ENCODE data around the gene SLC35F6. TPM values are rescaled to one million over a fixed set of nuclear protein-coding genes. Genes with fewer than 3 reads are reported as not detected.

Gene SLC35F6
- total and polyA plus RNA-seq, 4 donors, result 11.4 to 30.7 (median 19.0) TPM

DNA sequence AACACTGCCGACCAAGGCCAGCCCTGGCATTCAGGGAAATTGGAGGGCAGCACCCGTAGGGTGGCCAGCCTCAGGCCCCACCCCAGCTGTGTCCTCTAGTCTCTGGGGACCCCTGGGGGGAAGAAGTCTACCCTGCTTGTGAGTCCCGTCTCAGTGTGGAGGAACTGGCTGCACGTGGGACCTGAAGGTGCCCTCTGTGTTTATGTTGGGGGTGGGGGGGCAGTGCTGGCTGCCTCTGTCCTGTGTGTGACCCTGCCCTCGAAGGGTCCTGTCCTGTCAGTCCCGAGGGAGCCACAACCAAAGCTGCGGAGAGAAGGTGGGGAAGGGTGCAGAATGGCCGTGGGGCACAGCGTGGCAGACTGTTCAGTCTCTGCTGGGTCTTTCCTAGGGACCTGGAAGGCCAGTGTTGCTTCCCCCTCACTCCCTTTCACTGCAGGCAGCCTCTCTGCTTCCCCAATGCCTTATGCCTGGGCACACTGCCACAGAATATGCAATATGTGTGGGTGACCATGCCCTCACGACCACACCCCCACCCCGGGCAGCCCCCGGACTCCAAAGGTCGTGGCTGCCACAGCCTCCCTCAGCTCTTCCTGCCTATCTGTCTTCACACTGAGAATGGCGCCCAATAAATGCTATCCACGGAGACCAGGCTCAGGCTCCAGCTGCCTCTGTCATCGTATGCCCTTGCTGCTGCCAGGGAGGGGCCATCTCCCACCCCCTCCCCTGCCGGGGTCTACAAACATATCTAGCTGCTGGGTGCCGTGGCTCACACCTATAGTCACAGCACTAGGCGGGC lies 33.3 kb upstream of the SLC35F6 start (continued):
- TF ChIP-seq, protein P1, sequence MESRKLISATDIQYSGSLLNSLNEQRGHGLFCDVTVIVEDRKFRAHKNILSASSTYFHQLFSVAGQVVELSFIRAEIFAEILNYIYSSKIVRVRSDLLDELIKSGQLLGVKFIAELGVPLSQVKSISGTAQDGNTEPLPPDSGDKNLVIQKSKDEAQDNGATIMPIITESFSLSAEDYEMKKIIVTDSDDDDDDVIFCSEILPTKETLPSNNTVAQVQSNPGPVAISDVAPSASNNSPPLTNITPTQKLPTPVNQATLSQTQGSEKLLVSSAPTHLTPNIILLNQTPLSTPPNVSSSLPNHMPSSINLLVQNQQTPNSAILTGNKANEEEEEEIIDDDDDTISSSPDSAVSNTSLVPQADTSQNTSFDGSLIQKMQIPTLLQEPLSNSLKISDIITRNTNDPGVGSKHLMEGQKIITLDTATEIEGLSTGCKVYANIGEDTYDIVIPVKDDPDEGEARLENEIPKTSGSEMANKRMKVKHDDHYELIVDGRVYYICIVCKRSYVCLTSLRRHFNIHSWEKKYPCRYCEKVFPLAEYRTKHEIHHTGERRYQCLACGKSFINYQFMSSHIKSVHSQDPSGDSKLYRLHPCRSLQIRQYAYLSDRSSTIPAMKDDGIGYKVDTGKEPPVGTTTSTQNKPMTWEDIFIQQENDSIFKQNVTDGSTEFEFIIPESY (IDR thresholded peaks at IDR 0.05), result no peak

DNA sequence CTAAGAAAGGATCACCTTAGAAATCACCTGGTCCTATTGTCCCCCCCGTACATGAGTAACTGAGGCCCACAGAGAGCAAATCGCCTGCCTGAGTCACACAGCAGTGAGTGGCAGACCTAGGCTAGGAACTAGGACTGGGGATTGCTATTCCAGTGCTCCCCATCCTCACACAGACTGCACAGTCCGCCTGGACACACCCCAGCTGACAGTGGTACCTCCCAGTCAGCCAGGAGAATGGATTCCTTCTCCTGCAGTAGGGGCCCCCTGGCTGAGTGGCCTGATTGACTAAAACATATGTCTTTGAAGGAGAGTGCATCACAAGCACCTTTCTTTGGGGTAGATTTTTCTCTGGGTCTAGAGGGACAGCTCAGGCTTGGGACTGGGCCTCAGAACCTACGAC lies 32.4 kb upstream of the SLC35F6 start:
- Histone ChIP-seq H3K9ac (ENCODE audit: low read depth in 1 of 2, low read length in 2 of 2) (no peak overlapping the region), H3K4me3 (ENCODE audit: low read depth in 1 of 3, low read length in 3 of 3) (no peak overlapping the region), H3K27ac (ENCODE audit: low read depth in 1 of 2, low read length in 2 of 2) (no peak overlapping the region), H3K9me3 (ENCODE audit: control insufficient read depth in 4 of 4, low read length in 3 of 4) (no peaks in the 10 kb centered on the region), H3K27me3 (ENCODE audit: control insufficient read depth in 4 of 4, insufficient read depth in 4 of 4, low read length in 3 of 4) (peaks cover 0 to 3% (median 0%) of the 10 kb centered on the region in 4 donors), H3K4me1 (ENCODE audit: control insufficient read depth in 4 of 4, insufficient read depth in 4 of 4, low read length in 3 of 4) (peaks cover 8 to 13% (median 13%) of the 10 kb centered on the region in 4 donors), H3K36me3 (ENCODE audit: control insufficient read depth in 4 of 4, insufficient read depth in 3 of 4, low read depth in 1 of 4, low read length in 3 of 4) (no peaks in the 10 kb centered on the region)
- no peak for DNase-seq (ENCODE audit: low spot score)
- 95% methylated on average over 4 of the region's 4 CpGs for WGBS
- no peak for TF ChIP-seq SP1 (IDR thresholded peaks at IDR 0.05)
- no peak for TF ChIP-seq JUND (IDR thresholded peaks at IDR 0.05)
- TF ChIP-seq YY1 (IDR thresholded peaks at IDR 0.05), result no peak
- TF ChIP-seq EGR1 (IDR thresholded peaks at IDR 0.05; ENCODE audit: low read depth in 2 of 2), result no peak
- TF ChIP-seq HNF4A (conservative IDR thresholded peaks at IDR 0.05), result no peak
- TF ChIP-seq FOXA2 (IDR thresholded peaks at IDR 0.05), result no peak
- no peak for TF ChIP-seq RXRA (IDR thresholded peaks at IDR 0.05)
- TF ChIP-seq, protein P1 (IDR thresholded peaks at IDR 0.05), result no peak
- TF ChIP-seq, protein P2, sequence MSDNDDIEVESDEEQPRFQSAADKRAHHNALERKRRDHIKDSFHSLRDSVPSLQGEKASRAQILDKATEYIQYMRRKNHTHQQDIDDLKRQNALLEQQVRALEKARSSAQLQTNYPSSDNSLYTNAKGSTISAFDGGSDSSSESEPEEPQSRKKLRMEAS (IDR thresholded peaks at IDR 0.05), result no peak
- no peak for TF ChIP-seq RAD21 (IDR thresholded peaks at IDR 0.05)
- TF ChIP-seq, protein P3, sequence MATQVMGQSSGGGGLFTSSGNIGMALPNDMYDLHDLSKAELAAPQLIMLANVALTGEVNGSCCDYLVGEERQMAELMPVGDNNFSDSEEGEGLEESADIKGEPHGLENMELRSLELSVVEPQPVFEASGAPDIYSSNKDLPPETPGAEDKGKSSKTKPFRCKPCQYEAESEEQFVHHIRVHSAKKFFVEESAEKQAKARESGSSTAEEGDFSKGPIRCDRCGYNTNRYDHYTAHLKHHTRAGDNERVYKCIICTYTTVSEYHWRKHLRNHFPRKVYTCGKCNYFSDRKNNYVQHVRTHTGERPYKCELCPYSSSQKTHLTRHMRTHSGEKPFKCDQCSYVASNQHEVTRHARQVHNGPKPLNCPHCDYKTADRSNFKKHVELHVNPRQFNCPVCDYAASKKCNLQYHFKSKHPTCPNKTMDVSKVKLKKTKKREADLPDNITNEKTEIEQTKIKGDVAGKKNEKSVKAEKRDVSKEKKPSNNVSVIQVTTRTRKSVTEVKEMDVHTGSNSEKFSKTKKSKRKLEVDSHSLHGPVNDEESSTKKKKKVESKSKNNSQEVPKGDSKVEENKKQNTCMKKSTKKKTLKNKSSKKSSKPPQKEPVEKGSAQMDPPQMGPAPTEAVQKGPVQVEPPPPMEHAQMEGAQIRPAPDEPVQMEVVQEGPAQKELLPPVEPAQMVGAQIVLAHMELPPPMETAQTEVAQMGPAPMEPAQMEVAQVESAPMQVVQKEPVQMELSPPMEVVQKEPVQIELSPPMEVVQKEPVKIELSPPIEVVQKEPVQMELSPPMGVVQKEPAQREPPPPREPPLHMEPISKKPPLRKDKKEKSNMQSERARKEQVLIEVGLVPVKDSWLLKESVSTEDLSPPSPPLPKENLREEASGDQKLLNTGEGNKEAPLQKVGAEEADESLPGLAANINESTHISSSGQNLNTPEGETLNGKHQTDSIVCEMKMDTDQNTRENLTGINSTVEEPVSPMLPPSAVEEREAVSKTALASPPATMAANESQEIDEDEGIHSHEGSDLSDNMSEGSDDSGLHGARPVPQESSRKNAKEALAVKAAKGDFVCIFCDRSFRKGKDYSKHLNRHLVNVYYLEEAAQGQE (IDR thresholded peaks at IDR 0.05), result no peak
- TF ChIP-seq GABPA (IDR thresholded peaks at IDR 0.05 in 1 of 2, conservative IDR thresholded peaks at IDR 0.05 in 1 of 2), result no peak
- TF ChIP-seq, protein P4, sequence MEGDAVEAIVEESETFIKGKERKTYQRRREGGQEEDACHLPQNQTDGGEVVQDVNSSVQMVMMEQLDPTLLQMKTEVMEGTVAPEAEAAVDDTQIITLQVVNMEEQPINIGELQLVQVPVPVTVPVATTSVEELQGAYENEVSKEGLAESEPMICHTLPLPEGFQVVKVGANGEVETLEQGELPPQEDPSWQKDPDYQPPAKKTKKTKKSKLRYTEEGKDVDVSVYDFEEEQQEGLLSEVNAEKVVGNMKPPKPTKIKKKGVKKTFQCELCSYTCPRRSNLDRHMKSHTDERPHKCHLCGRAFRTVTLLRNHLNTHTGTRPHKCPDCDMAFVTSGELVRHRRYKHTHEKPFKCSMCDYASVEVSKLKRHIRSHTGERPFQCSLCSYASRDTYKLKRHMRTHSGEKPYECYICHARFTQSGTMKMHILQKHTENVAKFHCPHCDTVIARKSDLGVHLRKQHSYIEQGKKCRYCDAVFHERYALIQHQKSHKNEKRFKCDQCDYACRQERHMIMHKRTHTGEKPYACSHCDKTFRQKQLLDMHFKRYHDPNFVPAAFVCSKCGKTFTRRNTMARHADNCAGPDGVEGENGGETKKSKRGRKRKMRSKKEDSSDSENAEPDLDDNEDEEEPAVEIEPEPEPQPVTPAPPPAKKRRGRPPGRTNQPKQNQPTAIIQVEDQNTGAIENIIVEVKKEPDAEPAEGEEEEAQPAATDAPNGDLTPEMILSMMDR (IDR thresholded peaks at IDR 0.05; ENCODE audit: low read depth, low read length, missing input control), result no peak
